Upper lobe of left lung (tissue), 6 donors: ENCODE results near the gene NDRG2. TPM values are rescaled to one million over a fixed set of nuclear protein-coding genes. Genes with fewer than 3 reads are reported as not detected.

Experiments used
- ATAC-seq, 2 donors: fragments of 200-7000 bp; cut with Tn5 transposase; one replicate each; pipeline ENCODE4 v1.9.1; 2022; ENCODE audit warnings: mild to moderate bottlenecking in 2 of 2, moderate library complexity in 2 of 2; ENCODE audit not compliant: low FRiP score in 2 of 2
- DNase-seq, 2 donors: peaks; one replicate each; pipeline ENCODE4 v3.0.0-alpha.2; 2019 to 2020
- H3K27ac ChIP-seq, 4 donors: fragments of 200-600 bp; sonication (generic); one replicate each; pipeline ENCODE4 v1.5.1; 2016 to 2019
- H3K27me3 ChIP-seq, 4 donors: fragments of 200-600 bp; sonication (generic); one replicate each; pipeline ENCODE4 v1.5.1; 2017 to 2019
- H3K36me3 ChIP-seq, 4 donors: fragments of 200-600 bp; sonication (generic); one replicate each; pipeline ENCODE4 v1.5.1; 2016 to 2019
- H3K4me1 ChIP-seq, 4 donors: fragments of 200-600 bp; sonication (generic); one replicate each; pipeline ENCODE4 v1.5.1; 2018 to 2019
- H3K4me3 ChIP-seq, 4 donors: fragments of 200-600 bp; sonication (generic); one replicate each; pipeline ENCODE4 v1.5.1; 2017 to 2019; ENCODE audit warnings: mild to moderate bottlenecking in 2 of 4, moderate library complexity in 1 of 4
- H3K9me3 ChIP-seq, 4 donors: fragments of 200-600 bp; sonication (generic); one replicate each; pipeline ENCODE4 v1.5.1; 2018 to 2019
- CTCF ChIP-seq, 6 experiments: fragments of 450-650 bp in 4 of 6; fragments of 200-600 bp in 2 of 6; sonication (generic) in 2 of 6; IDR thresholded peaks; one replicate each; pipeline ENCODE4 v1.5.1; 2016 to 2019; ENCODE audit warnings: antibody characterized with exemption in 6 of 6
- EP300 ChIP-seq, 4 donors: sonication (generic); formaldehyde crosslinking; IDR thresholded peaks; one replicate each; pipeline ENCODE4 v1.5.1; 2017; ENCODE audit warnings: antibody characterized with exemption in 4 of 4, control low read depth in 2 of 4
- POLR2A ChIP-seq, 4 donors: fragments of 450-650 bp; IDR thresholded peaks; one replicate each; pipeline ENCODE4 v1.5.1; 2016 to 2017; ENCODE audit warnings: antibody characterized with exemption in 4 of 4, mild to moderate bottlenecking in 2 of 4
- POLR2AphosphoS5 ChIP-seq, 2 donors: sonication (generic); formaldehyde crosslinking; IDR thresholded peaks; one replicate each; pipeline ENCODE4 v1.5.1; 2017; ENCODE audit warnings: antibody characterized with exemption in 2 of 2
- WGBS, 2 donors: methylation state at CpG; one replicate each; pipeline ENCODE4 v1.1.5; 2017 to 2018; 5-methylcytosine and 5-hydroxymethylcytosine counted together
- total RNA-seq, 6 donors: library from RNA; depleted of rRNA in 4 of 6; stranded (reverse); fragments of >200 nt in 4 of 6; gene quantifications; one replicate each; pipeline versions ENCODE4 v1.1.0 to v1.2.1, GENCODE V29; 2016 to 2021
- donor health status: DM: no; HTN: no; CAD: no; lungs with moderate emphysema.
- donor health status: DM: no; HTN: yes; CAD: no; lungs with severe emphysema.

The NDRG2 gene
- total RNA-seq: 100 to 1,000 TPM in 2 of 6 donors, 10 to 100 TPM in 4; 69.7 to 280 (median 90.8) TPM

GRCh38 chr14:21024585-21025370 lies at the start of gene NDRG2:
TSS of gene NDRG2 (minus strand) at chr14:21025061. CDS start at chr14:21023315, 1,746 bp downstream.
- Histone ChIP-seq H3K36me3 (peaks cover 0 to 22% (median 2%) of the 10 kb centered on the region in 4 donors), H3K9me3 (no peaks in the 10 kb centered on the region), H3K4me3 (peak within 1 kb of the TSS; percentile 60 to 89 (median 76)), H3K27me3 (peaks cover 0 to 8% (median 1%) of the 10 kb centered on the region in 4 donors), H3K27ac (peak within 1 kb of the TSS; percentile 80 to 93 (median 88)), H3K4me1 (peaks cover 29 to 36% (median 30%) of the 10 kb centered on the region in 4 donors)
- peak; percentile 85 to 95 for DNase-seq
- peak; percentile 81 to 90 for ATAC-seq
- TF ChIP-seq EP300 (IDR thresholded peaks at IDR 0.05) (no peak), CTCF (IDR thresholded peaks at IDR 0.05) (peak in 1 of 6 experiments; percentile 11), POLR2A (IDR thresholded peaks at IDR 0.05) (peak in 2 of 4 donors; percentile 50 to 51), POLR2AphosphoS5 (IDR thresholded peaks at IDR 0.05) (peak in 1 of 2 donors; percentile 68)
- WGBS, 2 donors: 0 to 7% methylated on average over 6 to 8 of the region's 72 CpGs

GRCh38 chr14:21073921-21074320 lies 49.1 kb upstream of the NDRG2 start:
- no peaks in the 10 kb centered on the region for H3K27me3 ChIP-seq
- H3K27ac ChIP-seq: peak overlapping the region in 1 of 4 donors; percentile 34
- H3K4me3 ChIP-seq: no peak overlapping the region
- H3K9me3 ChIP-seq: no peaks in the 10 kb centered on the region
- peaks cover 26 to 39% (median 34%) of the 10 kb centered on the region in 4 donors for H3K4me1 ChIP-seq
- WGBS, 2 donors: 93 to 100% methylated on average over 1 to 5 of the region's 9 CpGs
- peaks cover 0 to 56% (median 29%) of the 10 kb centered on the region in 4 donors for H3K36me3 ChIP-seq
- DNase-seq (no peak), ATAC-seq (no peak)
- TF ChIP-seq POLR2AphosphoS5 (IDR thresholded peaks at IDR 0.05): no peak
- TF ChIP-seq EP300 (IDR thresholded peaks at IDR 0.05): no peak
- no peak for TF ChIP-seq CTCF (IDR thresholded peaks at IDR 0.05)
- no peak for TF ChIP-seq POLR2A (IDR thresholded peaks at IDR 0.05)

- H3K27ac ChIP-seq: peak overlapping the region in 3 of 4 donors; percentile 19 to 96 (median 92)
These were observed 48.0 kb upstream of the NDRG2 start for GRCh38 chr14:21072781-21073339.

DNA sequence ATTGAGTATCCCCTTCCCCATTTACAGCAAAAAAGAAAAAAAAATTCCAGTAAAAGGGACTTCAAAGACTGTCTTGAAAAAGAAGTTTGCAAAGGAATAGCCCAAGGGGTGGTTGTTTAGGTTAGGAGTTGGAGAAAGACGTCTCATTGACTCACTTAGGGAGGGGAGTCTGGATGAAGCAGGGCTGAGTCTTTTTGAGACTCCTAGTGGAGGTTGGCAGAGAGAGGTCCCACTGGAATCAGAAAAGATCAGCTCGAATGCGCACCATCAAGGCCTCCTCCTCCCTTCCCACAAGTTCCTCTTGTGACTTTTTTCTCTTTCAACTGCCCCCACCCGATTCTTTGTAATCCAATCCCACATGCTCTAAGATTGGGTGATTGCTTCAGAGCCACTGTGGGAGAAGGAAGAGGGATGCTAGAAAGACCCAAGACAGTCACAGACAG lies 47.2 kb upstream of the NDRG2 start:
- Histone ChIP-seq H3K4me1 (peaks cover 31 to 46% (median 40%) of the 10 kb centered on the region in 4 donors), H3K4me3 (peak overlapping the region; percentile 74 to 84 (median 77)), H3K27ac (peak overlapping the region; percentile 86 to 96 (median 92)), H3K36me3 (peaks cover 0 to 39% (median 19%) of the 10 kb centered on the region in 4 donors), H3K9me3 (no peaks in the 10 kb centered on the region), H3K27me3 (no peaks in the 10 kb centered on the region)
- 25 to 37% methylated on average over 4 of the region's 4 CpGs for WGBS, 2 donors
- TF ChIP-seq POLR2A (IDR thresholded peaks at IDR 0.05) (no peak), POLR2AphosphoS5 (IDR thresholded peaks at IDR 0.05) (no peak), CTCF (IDR thresholded peaks at IDR 0.05) (no peak), EP300 (IDR thresholded peaks at IDR 0.05) (no peak)
- ATAC-seq (peak in 1 of 2 donors; percentile 63), DNase-seq (no peak)

More at GRCh38 chr14:21072781-21073339, 48.0 kb upstream of the NDRG2 start:
- H3K9me3 ChIP-seq: no peaks in the 10 kb centered on the region
- peaks cover 0 to 46% (median 19%) of the 10 kb centered on the region in 4 donors for H3K36me3 ChIP-seq
- no peak for TF ChIP-seq EP300 (IDR thresholded peaks at IDR 0.05)
- no peak for TF ChIP-seq POLR2AphosphoS5 (IDR thresholded peaks at IDR 0.05)
- no peak for TF ChIP-seq CTCF (IDR thresholded peaks at IDR 0.05)
- no peak for TF ChIP-seq POLR2A (IDR thresholded peaks at IDR 0.05)
- no peaks in the 10 kb centered on the region for H3K27me3 ChIP-seq
- 80 to 95% methylated on average over 6 to 9 of the region's 9 CpGs for WGBS, 2 donors
- DNase-seq (no peak), ATAC-seq (no peak)
- H3K4me3 ChIP-seq: no peak overlapping the region
- peaks cover 31 to 46% (median 40%) of the 10 kb centered on the region in 4 donors for H3K4me1 ChIP-seq
